Thyroid gland (tissue), 4 donors: ENCODE measurements around the gene TNFSF9. TPM values are rescaled to one million over a fixed set of nuclear protein-coding genes. Genes with fewer than 3 reads are reported as not detected.

Experiments used
- DNase-seq, 2 donors: peaks; one replicate each; pipeline ENCODE4 v3.0.0-alpha.2; 2019
- H3K27ac ChIP-seq, 3 donors: fragments of 200-600 bp; sonication (generic); 1 replicate in 2 of 3; 2 replicates in 1 of 3; pipeline ENCODE4 v1.5.1; 2016 to 2019; ENCODE audit warnings: mild to moderate bottlenecking in 1 of 3, moderate library complexity in 1 of 3
- H3K27me3 ChIP-seq: fragments of 200-600 bp; sonication (generic); one replicate; pipeline ENCODE4 v1.5.1; 2019
- H3K36me3 ChIP-seq, 2 donors: fragments of 200-600 bp; sonication (generic); one replicate each; pipeline ENCODE4 v1.5.1; 2016 to 2019
- H3K4me1 ChIP-seq, 2 donors: fragments of 200-600 bp; sonication (generic); one replicate each; pipeline ENCODE4 v1.5.1; 2017 to 2019
- H3K4me3 ChIP-seq, 3 donors: fragments of 200-600 bp; sonication (generic); replicated peaks in 1 of 3; 1 replicate in 2 of 3; 2 replicates in 1 of 3; pipeline ENCODE4 v1.5.1; 2016; ENCODE audit warnings: mild to moderate bottlenecking in 1 of 3
- H3K9me3 ChIP-seq: fragments of 200-600 bp; sonication (generic); one replicate; pipeline ENCODE4 v1.5.1; 2017
- CTCF ChIP-seq, 6 experiments: fragments of 200-600 bp in 3 of 6; fragments of 450-650 bp in 3 of 6; sonication (generic) in 3 of 6; IDR thresholded peaks; one replicate each; pipeline ENCODE4 v1.5.1; 2016 to 2019; ENCODE audit warnings: antibody characterized with exemption in 6 of 6, mild to moderate bottlenecking in 2 of 6, inconsistent platforms in 1 of 6, moderate library complexity in 1 of 6
- POLR2A ChIP-seq, 2 donors: fragments of 450-650 bp; IDR thresholded peaks; one replicate each; pipeline ENCODE4 v1.6.1; 2017; ENCODE audit warnings: antibody characterized with exemption in 2 of 2, mild to moderate bottlenecking in 2 of 2, moderate library complexity in 1 of 2
- WGBS, 2 donors: methylation state at CpG; one replicate each; pipeline ENCODE4 v1.1.5; 2017; 5-methylcytosine and 5-hydroxymethylcytosine counted together
- intact Hi-C: fragments of 100-400 bp; cut with DNase I; formaldehyde crosslinking; loops from one replicate; pipeline ENCODE4 v1.15.1; 2023
- total RNA-seq, 4 donors: library from RNA; depleted of rRNA; stranded (reverse); fragments of >200 nt; gene quantifications; one replicate each; pipeline ENCODE4 v1.2.3, GENCODE V29; 2016

Gene TNFSF9
- total RNA-seq, result under 1 TPM in 2 of 4 donors, not detected in 2; 0.45 to 0.54 TPM

GRCh38 chr19:6530386-6531162 is at the start of gene TNFSF9:
TSS of gene TNFSF9 (plus strand) at chr19:6531026. CDS start at chr19:6531037, 11 bp downstream.
- TF ChIP-seq CTCF (IDR thresholded peaks at IDR 0.05) (no peak), POLR2A (IDR thresholded peaks at IDR 0.05) (peak in 1 of 2 donors; percentile 66)
- intact Hi-C loops, result no loop called here
- DNase-seq, result peak; percentile 67 to 68
- Histone ChIP-seq H3K4me3 (peak within 1 kb of the TSS in 1 of 3 donors; percentile 36), H3K36me3 (no peaks in the 10 kb centered on the region), H3K27ac (peak within 1 kb of the TSS in 2 of 3 donors; percentile 45 to 51), H3K9me3 (no peaks in the 10 kb centered on the region), H3K4me1 (peaks cover 5 to 16% of the 10 kb centered on the region in 2 donors), H3K27me3 (peaks cover 15% of the 10 kb centered on the region)
- WGBS, 2 donors, result 2 to 3% methylated on average over 25 to 31 of the region's 44 CpGs

- 37 to 38% methylated on average over 18 to 24 of the region's 24 CpGs for WGBS, 2 donors
- H3K27ac ChIP-seq, result no peak within 1 kb of the TSS
- TF ChIP-seq POLR2A (IDR thresholded peaks at IDR 0.05) (no peak), CTCF (IDR thresholded peaks at IDR 0.05) (peak in 1 of 6 experiments; percentile 31)
These were observed 49.1 kb upstream of the TNFSF9 start, which contains the start of gene DENND1C for GRCh38 chr19:6481541-6482342. TSS of gene DENND1C (minus strand) at chr19:6481787. CDS start at chr19:6481695, 92 bp downstream.

GRCh38 chr19:6482343-6482686 is 48.5 kb upstream of the TNFSF9 start:
- Histone ChIP-seq H3K4me1 (no peaks in the 10 kb centered on the region), H3K36me3 (no peaks in the 10 kb centered on the region), H3K9me3 (no peaks in the 10 kb centered on the region), H3K4me3 (no peak overlapping the region), H3K27me3 (no peaks in the 10 kb centered on the region), H3K27ac (no peak overlapping the region)
- intact Hi-C loops, result no loop called here
- TF ChIP-seq CTCF (IDR thresholded peaks at IDR 0.05) (no peak), POLR2A (IDR thresholded peaks at IDR 0.05) (no peak)
- no peak for DNase-seq
- 88 to 93% methylated on average over 8 of the region's 8 CpGs for WGBS, 2 donors

More at GRCh38 chr19:6481541-6482342, 49.1 kb upstream of the TNFSF9 start, which contains the start of gene DENND1C:
- no peak for DNase-seq
- no peaks in the 10 kb centered on the region for H3K9me3 ChIP-seq
- peaks cover 5% of the 10 kb centered on the region for H3K27me3 ChIP-seq
- no peak within 1 kb of the TSS for H3K4me3 ChIP-seq
- intact Hi-C loops, result no loop called here
- no peaks in the 10 kb centered on the region for H3K36me3 ChIP-seq
- H3K4me1 ChIP-seq, result peaks cover 0 to 3% of the 10 kb centered on the region in 2 donors

GRCh38 chr19:6483235-6483634 is 47.6 kb upstream of the TNFSF9 start:
- Histone ChIP-seq H3K27me3 (no peaks in the 10 kb centered on the region), H3K4me1 (no peaks in the 10 kb centered on the region), H3K9me3 (no peaks in the 10 kb centered on the region), H3K27ac (no peak overlapping the region), H3K36me3 (no peaks in the 10 kb centered on the region), H3K4me3 (no peak overlapping the region)
- 44 to 49% methylated on average over 3 of the region's 3 CpGs for WGBS, 2 donors
- TF ChIP-seq POLR2A (IDR thresholded peaks at IDR 0.05) (no peak), CTCF (IDR thresholded peaks at IDR 0.05) (no peak)
- no peak for DNase-seq
- intact Hi-C loops, result no loop called here
